Measurements from ENCODE around the gene GPC6.

GPC6 gene

GRCh38 chr13:93244141-93244917 is 17.7 kb downstream of the GPC6 start:
- peak overlapping the region; percentile 62 for H3K4me3 Mint-ChIP-seq
- peak overlapping the region; percentile 57 for H3K27ac Mint-ChIP-seq
- peaks cover 27% of the 10 kb centered on the region for H3K9me3 Mint-ChIP-seq
- TF ChIP-seq, protein P1, sequence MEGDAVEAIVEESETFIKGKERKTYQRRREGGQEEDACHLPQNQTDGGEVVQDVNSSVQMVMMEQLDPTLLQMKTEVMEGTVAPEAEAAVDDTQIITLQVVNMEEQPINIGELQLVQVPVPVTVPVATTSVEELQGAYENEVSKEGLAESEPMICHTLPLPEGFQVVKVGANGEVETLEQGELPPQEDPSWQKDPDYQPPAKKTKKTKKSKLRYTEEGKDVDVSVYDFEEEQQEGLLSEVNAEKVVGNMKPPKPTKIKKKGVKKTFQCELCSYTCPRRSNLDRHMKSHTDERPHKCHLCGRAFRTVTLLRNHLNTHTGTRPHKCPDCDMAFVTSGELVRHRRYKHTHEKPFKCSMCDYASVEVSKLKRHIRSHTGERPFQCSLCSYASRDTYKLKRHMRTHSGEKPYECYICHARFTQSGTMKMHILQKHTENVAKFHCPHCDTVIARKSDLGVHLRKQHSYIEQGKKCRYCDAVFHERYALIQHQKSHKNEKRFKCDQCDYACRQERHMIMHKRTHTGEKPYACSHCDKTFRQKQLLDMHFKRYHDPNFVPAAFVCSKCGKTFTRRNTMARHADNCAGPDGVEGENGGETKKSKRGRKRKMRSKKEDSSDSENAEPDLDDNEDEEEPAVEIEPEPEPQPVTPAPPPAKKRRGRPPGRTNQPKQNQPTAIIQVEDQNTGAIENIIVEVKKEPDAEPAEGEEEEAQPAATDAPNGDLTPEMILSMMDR (IDR thresholded peaks at IDR 0.05), result no peak
- peaks cover 13% of the 10 kb centered on the region for H3K27me3 Mint-ChIP-seq (ENCODE audit: low read depth, poor library complexity)
- peaks cover 44% of the 10 kb centered on the region for H3K4me1 Mint-ChIP-seq
- peaks cover 34% of the 10 kb centered on the region for H3K36me3 Mint-ChIP-seq (ENCODE audit: low read depth)
- DNase-seq, result peak; percentile 26

DNA sequence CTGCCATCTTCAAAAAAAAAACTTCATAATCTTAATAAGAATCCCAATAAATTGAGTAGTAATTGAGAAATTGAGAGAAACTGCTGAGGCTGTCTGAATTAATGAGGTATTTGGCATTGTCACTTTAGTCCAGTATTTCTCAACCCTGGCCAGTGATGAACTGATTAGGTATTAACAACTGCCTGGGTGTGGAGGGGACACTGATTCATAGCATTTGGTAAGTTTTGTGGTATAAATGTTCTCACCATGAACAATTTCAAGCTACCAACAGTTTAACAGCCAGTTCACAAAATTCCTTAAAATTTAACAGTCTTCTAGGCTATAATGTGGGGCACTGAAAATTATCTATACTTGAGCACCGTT is 18.3 kb downstream of the GPC6 start:
- no peak for DNase-seq

GRCh38 chr13:93246069-93246468 is 19.5 kb downstream of the GPC6 start:
- no peak for DNase-seq
- no peak overlapping the region for H3K4me3 Mint-ChIP-seq
- TF ChIP-seq, protein P1 (IDR thresholded peaks at IDR 0.05), result no peak
- H3K4me1 Mint-ChIP-seq, result peaks cover 54% of the 10 kb centered on the region
- peaks cover 9% of the 10 kb centered on the region for H3K9me3 Mint-ChIP-seq
- H3K36me3 Mint-ChIP-seq (ENCODE audit: low read depth), result peaks cover 28% of the 10 kb centered on the region
- H3K27me3 Mint-ChIP-seq (ENCODE audit: low read depth, poor library complexity), result peaks cover 13% of the 10 kb centered on the region
- H3K27ac Mint-ChIP-seq, result no peak overlapping the region

More for the DNA sequence above, 18.3 kb downstream of the GPC6 start:
- H3K4me1 Mint-ChIP-seq, result peaks cover 49% of the 10 kb centered on the region
- TF ChIP-seq, protein P1 (IDR thresholded peaks at IDR 0.05), result no peak
- H3K27ac Mint-ChIP-seq, result peak overlapping the region; percentile 57
- peaks cover 21% of the 10 kb centered on the region for H3K9me3 Mint-ChIP-seq
- peaks cover 30% of the 10 kb centered on the region for H3K36me3 Mint-ChIP-seq (ENCODE audit: low read depth)
- H3K27me3 Mint-ChIP-seq (ENCODE audit: low read depth, poor library complexity), result peaks cover 13% of the 10 kb centered on the region
- H3K4me3 Mint-ChIP-seq, result peak overlapping the region; percentile 62

- peak overlapping the region; percentile 64 for H3K27ac Mint-ChIP-seq
- DNase-seq, result peak; percentile 46
Measured at GRCh38 chr13:93248627-93249047, 22.0 kb downstream of the GPC6 start.

GRCh38 chr13:93249364-93250306 is 23.0 kb downstream of the GPC6 start:
- H3K4me1 Mint-ChIP-seq, result peaks cover 37% of the 10 kb centered on the region
- TF ChIP-seq, protein P1 (IDR thresholded peaks at IDR 0.05), result no peak

More at GRCh38 chr13:93248627-93249047, 22.0 kb downstream of the GPC6 start:
- TF ChIP-seq, protein P1 (IDR thresholded peaks at IDR 0.05), result peak; percentile 32
- Mint-ChIP-seq H3K36me3 (ENCODE audit: low read depth) (peaks cover 20% of the 10 kb centered on the region), H3K9me3 (no peaks in the 10 kb centered on the region), H3K4me3 (no peak overlapping the region), H3K4me1 (peaks cover 47% of the 10 kb centered on the region), H3K27me3 (ENCODE audit: low read depth, poor library complexity) (peaks cover 7% of the 10 kb centered on the region)

More at GRCh38 chr13:93249364-93250306, 23.0 kb downstream of the GPC6 start:
- Mint-ChIP-seq H3K27ac (peak overlapping the region; percentile 44), H3K4me3 (no peak overlapping the region), H3K9me3 (no peaks in the 10 kb centered on the region), H3K27me3 (ENCODE audit: low read depth, poor library complexity) (peaks cover 1% of the 10 kb centered on the region), H3K36me3 (ENCODE audit: low read depth) (peaks cover 20% of the 10 kb centered on the region)
- DNase-seq, result no peak

Measured in nephron progenitor cell (in vitro differentiated cells).